BJ (cell line): ENCODE results near the gene LAMA2. TPM values are rescaled to one million over a fixed set of nuclear protein-coding genes. Genes with fewer than 3 reads are reported as not detected.

Experiments used
- CTCF ChIA-PET: fragments of 350-600 bp; formaldehyde crosslinking; extraction: SDS; loops from one replicate; lab custom pipeline; 2021; ENCODE audit warnings: antibody characterized with exemption, inconsistent platforms; lab: Yijun Ruan, JAX
- POLR2A ChIA-PET: fragments of 300-600 bp; sonication (Branson Sonifier 250); formaldehyde crosslinking; extraction: SDS; loops from one replicate; lab custom pipeline; 2021; ENCODE audit warnings: antibody characterized with exemption; lab: Charles Lee
- DNase-seq: peaks from one replicate; pipeline ENCODE4 v3.0.0-alpha.2; 2011; ENCODE audit warnings: low read depth
- H3K27me3 ChIP-seq: 2 replicates; pipeline ENCODE4 v1.6.0; 2011; ENCODE audit warnings: low read length; ENCODE audit not compliant: control insufficient read depth, insufficient read depth
- H3K36me3 ChIP-seq: 2 replicates; pipeline ENCODE4 v1.5.1; 2011; ENCODE audit warnings: low read length; ENCODE audit not compliant: control insufficient read depth, insufficient read depth
- H3K4me3 ChIP-seq: 2 replicates; pipeline ENCODE4 v1.5.1; 2011; ENCODE audit warnings: low read depth, mild to moderate bottlenecking, control low read depth, low read length
- polyA plus RNA-seq: library from polyadenylated mRNA; depleted of rRNA; stranded (reverse); fragments of >200 nt; gene quantifications from 2 replicates; pipeline ENCODE4 v1.2.3, GENCODE V29; 2011
- TF ChIP-seq, protein P1 (sequence below): IDR thresholded peaks from 2 replicates; pipeline ENCODE4 v1.5.1; 2011; ENCODE audit warnings: low read depth, mild to moderate bottlenecking, control low read depth, inconsistent platforms, low read length, moderate library complexity; ENCODE audit not compliant: insufficient read depth

The LAMA2 gene
- polyA plus RNA-seq, 1 experiment = 50.0 TPM

DNA sequence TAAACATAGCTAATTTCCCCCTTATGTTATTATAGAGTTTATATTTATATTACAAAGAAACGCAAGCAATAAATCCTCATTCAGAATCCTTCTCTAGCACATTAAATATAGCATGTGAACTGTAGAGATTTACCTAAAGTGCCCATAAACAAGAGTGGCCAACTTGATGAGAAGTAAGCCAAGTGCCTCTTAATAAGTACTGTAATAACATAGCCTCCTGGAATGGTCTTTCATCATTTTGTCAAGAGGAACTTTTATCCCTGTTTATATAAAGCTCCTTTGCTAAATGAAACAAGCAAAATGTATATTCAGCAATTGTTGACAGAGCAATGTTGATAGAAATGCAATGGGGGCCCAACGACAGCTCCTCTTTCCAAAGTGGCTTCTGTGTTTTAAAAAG, 632.1 kb downstream of the LAMA2 start:
- TF ChIP-seq, protein P1, sequence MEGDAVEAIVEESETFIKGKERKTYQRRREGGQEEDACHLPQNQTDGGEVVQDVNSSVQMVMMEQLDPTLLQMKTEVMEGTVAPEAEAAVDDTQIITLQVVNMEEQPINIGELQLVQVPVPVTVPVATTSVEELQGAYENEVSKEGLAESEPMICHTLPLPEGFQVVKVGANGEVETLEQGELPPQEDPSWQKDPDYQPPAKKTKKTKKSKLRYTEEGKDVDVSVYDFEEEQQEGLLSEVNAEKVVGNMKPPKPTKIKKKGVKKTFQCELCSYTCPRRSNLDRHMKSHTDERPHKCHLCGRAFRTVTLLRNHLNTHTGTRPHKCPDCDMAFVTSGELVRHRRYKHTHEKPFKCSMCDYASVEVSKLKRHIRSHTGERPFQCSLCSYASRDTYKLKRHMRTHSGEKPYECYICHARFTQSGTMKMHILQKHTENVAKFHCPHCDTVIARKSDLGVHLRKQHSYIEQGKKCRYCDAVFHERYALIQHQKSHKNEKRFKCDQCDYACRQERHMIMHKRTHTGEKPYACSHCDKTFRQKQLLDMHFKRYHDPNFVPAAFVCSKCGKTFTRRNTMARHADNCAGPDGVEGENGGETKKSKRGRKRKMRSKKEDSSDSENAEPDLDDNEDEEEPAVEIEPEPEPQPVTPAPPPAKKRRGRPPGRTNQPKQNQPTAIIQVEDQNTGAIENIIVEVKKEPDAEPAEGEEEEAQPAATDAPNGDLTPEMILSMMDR = no peak
- Histone ChIP-seq H3K36me3 (no peaks in the 10 kb centered on the region), H3K4me3 (no peak overlapping the region), H3K27me3 (no peaks in the 10 kb centered on the region)
- ChIA-PET POLR2A (no interaction called here), CTCF (interaction anchor here (1.7 to 2.5 kb wide), 2 partner anchors 14 to 16 kb away, joined by 5 to 10 read pairs; no protein-coding TSS in a partner anchor)
- no peak for DNase-seq

DNA sequence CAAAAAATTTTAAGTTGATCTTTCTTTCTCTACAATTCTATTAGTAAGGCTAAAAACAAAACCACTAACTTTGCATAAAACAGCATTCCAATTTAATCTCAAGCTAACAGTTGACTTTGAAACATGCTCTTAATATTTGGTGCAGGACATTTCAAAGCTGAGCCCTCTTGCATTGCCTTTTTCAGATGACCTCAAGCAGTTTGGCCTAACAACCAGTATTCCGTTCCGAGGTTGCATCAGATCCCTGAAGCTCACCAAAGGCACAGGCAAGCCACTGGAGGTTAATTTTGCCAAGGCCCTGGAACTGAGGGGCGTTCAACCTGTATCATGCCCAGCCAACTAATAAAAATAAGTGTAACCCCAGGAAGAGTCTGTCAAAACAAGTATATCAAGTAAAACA, 633.1 kb downstream of the LAMA2 start:
- Histone ChIP-seq H3K4me3 (no peak overlapping the region), H3K36me3 (no peaks in the 10 kb centered on the region), H3K27me3 (no peaks in the 10 kb centered on the region)
- TF ChIP-seq, protein P1 = no peak
- DNase-seq = no peak
- CTCF ChIA-PET = interaction anchor here (1.8 kb wide), 1 partner anchor 15 kb away, joined by 5 read pairs; no protein-coding TSS in a partner anchor
- POLR2A ChIA-PET = no interaction called here

DNA sequence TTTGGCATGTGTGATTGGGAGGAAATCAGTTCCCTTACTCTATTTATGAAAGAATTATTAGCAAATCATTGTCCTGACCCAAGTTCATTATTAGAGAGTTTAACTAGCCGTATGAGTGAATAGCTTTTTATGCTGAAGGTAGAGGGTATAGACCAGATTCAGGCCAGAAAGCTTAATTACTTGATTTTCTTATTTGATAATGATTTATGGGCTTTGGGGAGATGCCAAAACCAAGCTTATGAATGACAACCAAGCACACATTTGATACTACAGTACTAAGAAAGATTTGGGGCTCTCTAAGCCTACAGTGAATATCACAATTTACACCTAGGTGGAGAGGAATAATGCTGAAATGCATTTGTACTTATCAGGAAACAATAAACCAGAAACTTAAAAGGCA, 633.8 kb downstream of the LAMA2 start:
- no peaks in the 10 kb centered on the region for H3K27me3 ChIP-seq
- H3K4me3 ChIP-seq = no peak overlapping the region
- no peak for DNase-seq
- TF ChIP-seq, protein P1 = no peak
- CTCF ChIA-PET = interaction anchor here (0.7 to 1.8 kb wide), 4 partner anchors 14 to 60 kb away, joined by 3 to 5 read pairs (median 4); no protein-coding TSS in a partner anchor
- H3K36me3 ChIP-seq = no peaks in the 10 kb centered on the region
- POLR2A ChIA-PET = no interaction called here

DNA sequence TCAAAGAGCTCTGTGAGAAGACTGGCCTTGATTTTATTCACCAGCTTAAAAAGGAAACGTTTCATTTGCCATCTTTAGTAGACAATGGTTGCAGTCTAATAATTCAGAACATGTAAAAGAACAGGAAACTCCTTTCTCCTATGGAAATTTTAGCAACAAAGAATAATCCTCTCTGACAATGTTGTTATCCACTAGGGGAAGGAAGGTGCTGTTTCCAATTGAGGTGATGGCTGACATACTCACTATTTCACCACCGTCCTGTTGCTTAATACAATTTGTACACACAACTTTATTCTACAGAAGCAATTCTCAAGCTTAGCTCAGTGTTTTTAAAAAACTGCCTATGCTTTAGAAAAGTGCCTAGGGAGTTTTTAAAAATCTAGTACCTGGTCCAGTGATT, 634.4 kb downstream of the LAMA2 start:
- Histone ChIP-seq H3K4me3 (no peak overlapping the region), H3K27me3 (no peaks in the 10 kb centered on the region), H3K36me3 (no peaks in the 10 kb centered on the region)
- ChIA-PET POLR2A (no interaction called here), CTCF (interaction anchor here (0.7 to 1.8 kb wide), 4 partner anchors 14 to 60 kb away, joined by 3 to 5 read pairs (median 4); no protein-coding TSS in a partner anchor)
- TF ChIP-seq, protein P1 = no peak
- DNase-seq = no peak

DNA sequence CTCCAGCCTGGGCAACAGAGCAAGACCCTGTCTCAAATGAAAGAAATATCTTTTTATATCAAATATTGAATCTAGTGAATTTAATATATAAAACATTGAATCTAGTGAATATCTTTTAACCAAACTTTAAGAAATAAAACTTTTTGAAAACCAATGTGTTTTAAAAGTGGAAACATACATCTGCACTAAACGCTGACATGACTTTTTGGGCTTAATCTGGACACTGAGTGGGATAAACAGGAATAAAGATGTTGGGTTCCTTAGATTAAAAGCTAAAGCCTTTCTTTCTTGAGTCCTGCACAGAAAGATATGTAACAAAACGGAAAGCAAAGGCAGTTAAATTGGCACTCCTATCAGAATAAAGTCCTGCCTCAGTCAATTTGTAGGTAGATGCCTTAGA, 636.8 kb downstream of the LAMA2 start:
- H3K4me3 ChIP-seq = no peak overlapping the region
- TF ChIP-seq, protein P1 = no peak
- CTCF ChIA-PET = interaction anchor here (0.6 to 0.7 kb wide), 2 partner anchors 25 to 552 kb away, joined by 4 read pairs; no protein-coding TSS in a partner anchor
- H3K27me3 ChIP-seq = no peaks in the 10 kb centered on the region
- no peak for DNase-seq
- H3K36me3 ChIP-seq = no peaks in the 10 kb centered on the region
- POLR2A ChIA-PET = no interaction called here
